IMR-90 (cell line): ENCODE measurements around the gene LARP4B. TPM values are rescaled to one million over a fixed set of nuclear protein-coding genes. Genes with fewer than 3 reads are reported as not detected.

Source experiments
- ATAC-seq: fragments of 200-7000 bp; cut with Tn5 transposase; 2 replicates; pipeline ENCODE4 v1.9.1; 2020; ENCODE audit warnings: low read depth, mild to moderate bottlenecking, moderate library complexity
- BruUV-seq: library from RNA; stranded (reverse); fragments of 400-500 nt; replicated peaks from 2 replicates; lab custom pipeline; 2021; lab: Mats Ljungman, UMichigan
- CTCF ChIA-PET: fragments of 300-600 bp; formaldehyde crosslinking; extraction: SDS; loops from one replicate; lab custom pipeline; 2021; ENCODE audit warnings: antibody characterized with exemption; lab: Yijun Ruan, JAX
- POLR2A ChIA-PET: fragments of 300-600 bp; sonication (Branson Sonifier 250); formaldehyde crosslinking; loops from one replicate; lab custom pipeline; 2022; ENCODE audit warnings: antibody characterized with exemption; ENCODE audit not compliant: unreplicated experiment; lab: Charles Lee
- DNase-seq: peaks from one replicate; pipeline ENCODE4 v3.0.0; 2013
- H2AFZ ChIP-seq: replicated peaks from 2 replicates; pipeline ENCODE3; 2013; ENCODE audit warnings: low read length, mild to moderate bottlenecking; ENCODE audit not compliant: poor library complexity
- H2AK5ac ChIP-seq: 2 replicates; pipeline ENCODE4 v1.6.1; 2013; ENCODE audit warnings: low read depth, low read length, inconsistent platforms
- H2AK9ac ChIP-seq: replicated peaks from 2 replicates; pipeline ENCODE3; 2013; ENCODE audit warnings: mild to moderate bottlenecking, low read depth, low read length, moderate library complexity; ENCODE audit not compliant: poor library complexity
- H2BK120ac ChIP-seq: 2 replicates; pipeline ENCODE4 v1.6.1; 2013; ENCODE audit warnings: low read depth, low read length, inconsistent platforms
- H2BK15ac ChIP-seq: 3 replicates; pipeline ENCODE4 v1.6.1; 2013; ENCODE audit warnings: low read depth, low read length, inconsistent platforms
- H2BK20ac ChIP-seq: 2 replicates; pipeline ENCODE4 v1.6.1; 2013; ENCODE audit warnings: low read depth, mild to moderate bottlenecking, inconsistent platforms, low read length, moderate library complexity
- H2BK5ac ChIP-seq: 2 replicates; pipeline ENCODE4 v1.6.1; 2013; ENCODE audit warnings: mild to moderate bottlenecking, low read depth, low read length, inconsistent platforms; ENCODE audit not compliant: poor library complexity, severe bottlenecking
- H3K14ac ChIP-seq: replicated peaks from 2 replicates; pipeline ENCODE4 v1.6.1; 2013; ENCODE audit warnings: low read depth, low read length, inconsistent platforms
- H3K18ac ChIP-seq: 2 replicates; pipeline ENCODE4 v1.6.1; 2013; ENCODE audit warnings: low read depth, low read length, control low read depth
- H3K23ac ChIP-seq: 2 replicates; pipeline ENCODE4 v1.6.1; 2013; ENCODE audit warnings: low read depth, low read length, inconsistent platforms
- H3K27ac ChIP-seq: 2 replicates; pipeline ENCODE4 v1.5.1; 2013; ENCODE audit warnings: mild to moderate bottlenecking, control low read depth, low read length; ENCODE audit not compliant: insufficient read depth
- H3K27me3 ChIP-seq: 2 replicates; pipeline ENCODE4 v1.6.1; 2013; ENCODE audit warnings: low read length; ENCODE audit not compliant: control insufficient read depth, insufficient read depth
- H3K36me3 ChIP-seq: 2 replicates; pipeline ENCODE4 v1.6.1; 2013; ENCODE audit warnings: low read length, mixed read lengths; ENCODE audit not compliant: control insufficient read depth, insufficient read depth
- H3K4ac ChIP-seq: 2 replicates; pipeline ENCODE4 v1.6.1; 2013; ENCODE audit warnings: low read depth, low read length, inconsistent platforms
- H3K4me1 ChIP-seq: 2 replicates; pipeline ENCODE4 v1.6.1; 2013; ENCODE audit warnings: low read length, mixed read lengths; ENCODE audit not compliant: control insufficient read depth, insufficient read depth
- H3K4me2 ChIP-seq: 2 replicates; pipeline ENCODE4 v1.6.1; 2013; ENCODE audit warnings: low read depth, mild to moderate bottlenecking, control low read depth, low read length, moderate library complexity
- H3K4me3 ChIP-seq: 2 replicates; pipeline ENCODE4 v1.5.1; 2013; ENCODE audit warnings: low read depth, mild to moderate bottlenecking, control low read depth, low read length, moderate library complexity; ENCODE audit not compliant: insufficient read depth
- H3K56ac ChIP-seq: 2 replicates; pipeline ENCODE4 v1.6.1; 2013; ENCODE audit warnings: low read length, inconsistent platforms; ENCODE audit not compliant: insufficient read depth; ENCODE audit errors: extremely low read depth
- H3K79me1 ChIP-seq, 2 experiments: 2 replicates each; pipeline ENCODE4 v1.6.1; 2013; ENCODE audit warnings: low read length in 2 of 2, inconsistent platforms in 1 of 2, low read depth in 1 of 2
- H3K9ac ChIP-seq: 2 replicates; pipeline ENCODE4 v1.6.1; 2013; ENCODE audit warnings: low read depth, low read length, control low read depth
- H3K9me1 ChIP-seq: 2 replicates; pipeline ENCODE4 v1.6.1; 2013; ENCODE audit warnings: low read length, inconsistent platforms; ENCODE audit not compliant: insufficient read depth
- H3K9me3 ChIP-seq: 2 replicates; pipeline ENCODE4 v1.6.1; 2013; ENCODE audit warnings: low read length; ENCODE audit not compliant: control insufficient read depth, insufficient read depth
- H4K20me1 ChIP-seq: 2 replicates; pipeline ENCODE4 v1.6.1; 2013; ENCODE audit warnings: low read length, inconsistent platforms; ENCODE audit not compliant: insufficient read depth
- H4K5ac ChIP-seq: 2 replicates; pipeline ENCODE4 v1.6.1; 2013; ENCODE audit warnings: mild to moderate bottlenecking, low read depth, low read length, control low read depth
- H4K8ac ChIP-seq, 2 experiments: 2 replicates each; pipeline ENCODE4 v1.6.1; 2013; ENCODE audit warnings: low read depth in 2 of 2, low read length in 2 of 2, control low read depth in 1 of 2, inconsistent platforms in 1 of 2
- H4K91ac ChIP-seq: 2 replicates; pipeline ENCODE4 v1.6.1; 2013; ENCODE audit warnings: low read depth, low read length, inconsistent platforms; ENCODE audit not compliant: insufficient read depth
- BHLHE40 ChIP-seq: fragments of 150-350 bp; IDR thresholded peaks from 2 replicates; pipeline ENCODE4 v1.6.1; 2016; ENCODE audit warnings: mild to moderate bottlenecking, low read depth, low read length
- CHD1 ChIP-seq: IDR thresholded peaks from 2 replicates; pipeline ENCODE4 v1.6.1; 2012; ENCODE audit warnings: low read depth, low read length, improper control_type of control experiment
- CTCF ChIP-seq: conservative IDR thresholded peaks from 2 replicates; pipeline ENCODE4 v1.5.1; 2012; ENCODE audit warnings: mild to moderate bottlenecking, low read depth, low read length, improper control_type of control experiment
- FOS ChIP-seq: fragments of 150-350 bp; IDR thresholded peaks from 2 replicates; pipeline ENCODE4 v1.6.1; 2016; ENCODE audit warnings: low read depth, low read length
- MAFK ChIP-seq: IDR thresholded peaks from 2 replicates; pipeline ENCODE4 v1.6.1; 2012; ENCODE audit warnings: low read depth, low read length, improper control_type of control experiment
- MAZ ChIP-seq: IDR thresholded peaks from 2 replicates; pipeline ENCODE4 v1.6.1; 2012; ENCODE audit warnings: low read depth, mild to moderate bottlenecking, low read length, improper control_type of control experiment, moderate library complexity, borderline replicate concordance
- MXI1 ChIP-seq: IDR thresholded peaks from 2 replicates; pipeline ENCODE4 v1.6.1; 2012; ENCODE audit warnings: low read depth, mild to moderate bottlenecking, low read length, moderate library complexity, borderline replicate concordance
- NFE2L2 ChIP-seq: fragments of 150-350 bp; IDR thresholded peaks from 2 replicates; pipeline ENCODE4 v1.6.1; 2016; ENCODE audit warnings: low read depth, mild to moderate bottlenecking, low read length
- POLR2A ChIP-seq: IDR thresholded peaks from 2 replicates; pipeline ENCODE4 v1.6.1; 2012; ENCODE audit warnings: mild to moderate bottlenecking, low read depth, low read length
- RAD21 ChIP-seq: IDR thresholded peaks from 2 replicates; pipeline ENCODE4 v1.6.1; 2012; ENCODE audit warnings: low read length, improper control_type of control experiment
- USF2 ChIP-seq: fragments of 150-350 bp; IDR thresholded peaks from 2 replicates; pipeline ENCODE4 v1.6.1; 2017; ENCODE audit warnings: mild to moderate bottlenecking, antibody characterized with exemption, low read length, low read depth
- WGBS, 2 experiments: methylation state at CpG; one replicate each; pipeline versions ENCODE4 v1.1.5 to v1.1.7; 2013; ENCODE audit warnings: missing lambda C conversion rate in 2 of 2; ENCODE audit not compliant: insufficient read length in 1 of 2; ENCODE audit errors: extremely low coverage in 2 of 2; 5-methylcytosine and 5-hydroxymethylcytosine counted together
- dilution Hi-C: fragments of 300-500 bp; cut with HindIII; formaldehyde crosslinking; loops from one replicate; pipeline ENCODE4 v1.14.3; 2018; ENCODE audit warnings: low sequenced_read_pairs; ENCODE audit not compliant: unreplicated experiment
- in situ Hi-C: fragments of 300-500 bp; cut with MboI; formaldehyde crosslinking; loops from 3 replicates; pipeline ENCODE4 v1.14.3; 2019; ENCODE audit warnings: low sequenced_read_pairs, inconsistent platforms, mixed read lengths
- intact Hi-C: fragments of 100-400 bp; cut with micrococcal nuclease; formaldehyde crosslinking; loops from 2 replicates; pipeline ENCODE4 v1.10.0; 2022
- polyA plus RNA-seq, 3 experiments: library from polyadenylated mRNA; depleted of rRNA; stranded (reverse); fragments of >200 nt; gene quantifications; 2 replicates each; pipeline ENCODE4 v1.2.3, GENCODE V29; 2012; ENCODE audit warnings: low replicate concordance in 1 of 3
- total RNA-seq: library from RNA; depleted of rRNA; stranded (reverse); fragments of >200 nt; gene quantifications from 2 replicates; pipeline ENCODE4 v1.2.3, GENCODE V29; 2012

Gene LARP4B
- total and polyA plus RNA-seq, 2 of the 4 experiments (the other 2 are of a cell fraction): 24.3 to 25.5 TPM

GRCh38 chr10:784403-785088 is 147.0 kb downstream of the LARP4B start:
- Histone ChIP-seq H4K8ac (peak overlapping the region; percentile 93 to 95), H2AK5ac (peak overlapping the region; percentile 39; the same call in 1 of the 2 replicates), H4K5ac (peak overlapping the region; percentile 52), H3K9me1 (no peaks in the 10 kb centered on the region), H3K4me2 (peak overlapping the region; percentile 83), H3K14ac (peak overlapping the region; percentile 90), H3K23ac (no peak overlapping the region), H3K79me1 (no peaks in the 10 kb centered on the region), H3K4ac (peak overlapping the region; percentile 86), H3K4me1 (peaks cover 5% of the 10 kb centered on the region), H2AFZ (peak overlapping the region; percentile 94), H3K27me3 (no peaks in the 10 kb centered on the region), H4K20me1 (no peaks in the 10 kb centered on the region), H3K18ac (peak overlapping the region; percentile 42; the same call in 1 of the 2 replicates), H3K4me3 (peak overlapping the region; percentile 51), H2AK9ac (peak overlapping the region; percentile 90), H2BK5ac (peak overlapping the region; percentile 53), H2BK20ac (peak overlapping the region; percentile 45), H2BK15ac (peak overlapping the region; percentile 83; the same call in 1 of the 3 replicates), H3K9me3 (no peaks in the 10 kb centered on the region), H3K27ac (peak overlapping the region; percentile 34; the same call in 1 of the 2 replicates), H4K91ac (peak overlapping the region; percentile 70; the same call in 1 of the 2 replicates), H3K36me3 (no peaks in the 10 kb centered on the region), H3K56ac (0 out of 2 replicates have a peak overlapping the region, but pooled peaks have one; percentile 32), H2BK120ac (peak overlapping the region; percentile 93), H3K9ac (peak overlapping the region; percentile 55)
- CTCF ChIA-PET: interaction anchor here (1.0 kb wide), 1 partner anchor 273 kb away, joined by 3 read pairs; no protein-coding TSS in a partner anchor
- peak; percentile 87 for TF ChIP-seq FOS
- TF ChIP-seq MXI1: no peak
- TF ChIP-seq NFE2L2: peak; percentile 52
- TF ChIP-seq USF2: peak; percentile 6; the same call in 1 of the 2 replicates
- peak; percentile 62 for TF ChIP-seq BHLHE40
- TF ChIP-seq MAZ: no peak
- no peak for TF ChIP-seq CHD1
- peak; percentile 57 for TF ChIP-seq RAD21
- TF ChIP-seq CTCF: peak; percentile 43
- no peak for TF ChIP-seq MAFK
- 0 out of 2 replicates have a peak, but pooled peaks have one; percentile 39 for TF ChIP-seq POLR2A
- ATAC-seq: peak; percentile 87
- DNase-seq: peak; percentile 88
- POLR2A ChIA-PET: no interaction called here
- WGBS, 2 experiments: 2% methylated on average over 24 of the region's 51 CpGs; no CpG with 5 or more reads in 1 of the 2 experiments
- in situ Hi-C loops (no loop called here), dilution Hi-C loops (no loop called here), intact Hi-C loops (loop anchor here (5.0 kb wide), 1 partner anchor 92 kb away; no protein-coding TSS in a partner anchor)
- no TSS peak for BruUV-seq
